HCT116 (cell line): ENCODE measurements around the gene NPNT. TPM values are rescaled to one million over a fixed set of nuclear protein-coding genes. Genes with fewer than 3 reads are reported as not detected.

ENCODE experiments used
- ATAC-seq: fragments of 200-7000 bp; cut with Tn5 transposase; 2 replicates; pipeline ENCODE4 v1.9.1; 2020; ENCODE audit warnings: mild to moderate bottlenecking, moderate library complexity
- BruUV-seq: library from RNA; stranded (reverse); fragments of 400-500 nt; replicated peaks from 2 replicates; lab custom pipeline; 2021; lab: Mats Ljungman, UMichigan
- CTCF ChIA-PET: fragments of 300-600 bp; sonication (Branson Sonifier 250); formaldehyde crosslinking; loops from one replicate; lab custom pipeline; 2021; ENCODE audit warnings: antibody characterized with exemption; lab: Charles Lee
- POLR2A ChIA-PET: fragments of 300-600, 350-600 bp; sonication (Branson Sonifier 250); formaldehyde crosslinking; loops from one replicate; lab custom pipeline; 2021; ENCODE audit warnings: antibody characterized with exemption; lab: Charles Lee
- RAD21 ChIA-PET, 2 experiments: fragments of 300-600 bp; sonication (Branson Sonifier 250); formaldehyde crosslinking; loops; one replicate each; lab custom pipeline; 2023; ENCODE audit warnings: low total read pairs in 2 of 2; ENCODE audit not compliant: uncharacterized antibody in 2 of 2, unreplicated experiment in 2 of 2, low non-redundant PET in 1 of 2; lab: Charles Lee
- DNase-seq: peaks from one replicate; pipeline ENCODE4 v3.0.0-alpha.2; 2010; ENCODE audit warnings: low read depth, low spot score
- H2AFZ ChIP-seq: fragments of 200-600 bp; shearing (Covaris generic), sonication (generic); 2 replicates; pipeline ENCODE4 v1.6.1; 2017; ENCODE audit warnings: low read depth, mixed run types, mixed read lengths, antibody characterized with exemption, low read length; ENCODE audit not compliant: poor library complexity, severe bottlenecking
- H3K27ac ChIP-seq: 2 replicates; pipeline ENCODE4 v1.5.1; 2012; ENCODE audit warnings: low read depth, low read length
- H3K27me3 ChIP-seq: fragments of 200-600 bp; sonication (generic); 2 replicates; pipeline ENCODE4 v1.6.1; 2016; ENCODE audit warnings: mixed run types, low read length, mixed read lengths; ENCODE audit not compliant: insufficient read depth
- H3K36me3 ChIP-seq, 2 experiments: fragments of 200-500 bp in 1 of 2; fragments of 200-600 bp in 1 of 2; sonication (Bioruptor generic) in 1 of 2; sonication (generic) in 1 of 2; 2 replicates each; pipeline versions ENCODE4 v1.5.1 to v1.6.1; 2014 to 2016; ENCODE audit warnings: low read length in 2 of 2, inconsistent platforms in 1 of 2, mixed read lengths in 1 of 2, mixed run types in 1 of 2; ENCODE audit not compliant: insufficient read depth in 2 of 2, control insufficient read depth in 1 of 2
- H3K4me1 ChIP-seq, 2 experiments: fragments of 200-600 bp in 1 of 2; sonication (generic) in 1 of 2; 2 replicates each; pipeline versions ENCODE4 v1.5.1 to v1.6.1; 2012 to 2017; ENCODE audit warnings: low read length in 2 of 2, inconsistent platforms in 1 of 2, mild to moderate bottlenecking in 1 of 2, mixed read lengths in 1 of 2, mixed run types in 1 of 2, moderate library complexity in 1 of 2; ENCODE audit not compliant: insufficient read depth in 2 of 2, control insufficient read depth in 1 of 2
- H3K4me2 ChIP-seq: fragments of 200-600 bp; sonication (generic); 2 replicates; pipeline ENCODE4 v1.6.1; 2017; ENCODE audit warnings: mixed run types, low read length, mixed read lengths
- H3K4me3 ChIP-seq, 2 experiments: fragments of 200-600 bp in 1 of 2; sonication (generic) in 1 of 2; replicated peaks in 1 of 2; 2 replicates each; pipeline ENCODE4 v1.5.1; 2011 to 2016; ENCODE audit warnings: low read length in 2 of 2, control low read depth in 1 of 2, low read depth in 1 of 2, mild to moderate bottlenecking in 1 of 2, mixed read lengths in 1 of 2, mixed run types in 1 of 2
- H3K79me2 ChIP-seq: fragments of 200-600 bp; sonication (generic); 2 replicates; pipeline ENCODE4 v1.6.1; 2017; ENCODE audit warnings: mild to moderate bottlenecking, mixed run types, low read length, moderate library complexity, mixed read lengths; ENCODE audit not compliant: insufficient read depth
- H3K9ac ChIP-seq: fragments of 200-600 bp; sonication (generic); 2 replicates; pipeline ENCODE4 v1.6.1; 2016; ENCODE audit warnings: low read length, mixed read lengths
- H3K9me2 ChIP-seq: fragments of 200-600 bp; sonication (generic), shearing (Covaris generic); 2 replicates; pipeline ENCODE4 v1.6.1; 2017; ENCODE audit warnings: mixed run types, mild to moderate bottlenecking, moderate library complexity; ENCODE audit not compliant: insufficient read depth
- H3K9me3 ChIP-seq, 2 experiments: fragments of 200-500 bp in 1 of 2; fragments of 200-600 bp in 1 of 2; sonication (Bioruptor generic) in 1 of 2; sonication (generic) in 1 of 2; 2 replicates each; pipeline ENCODE4 v1.6.1; 2014 to 2017; ENCODE audit warnings: low read length in 2 of 2, mixed read lengths in 2 of 2, inconsistent platforms in 1 of 2, low read depth in 1 of 2, mild to moderate bottlenecking in 1 of 2, mixed run types in 1 of 2, moderate library complexity in 1 of 2; ENCODE audit not compliant: control insufficient read depth in 1 of 2, insufficient read depth in 1 of 2
- H4K20me1 ChIP-seq: fragments of 200-600 bp; sonication (generic), shearing (Covaris generic); 2 replicates; pipeline ENCODE4 v1.6.1; 2017; ENCODE audit warnings: mixed run types, mild to moderate bottlenecking, moderate library complexity; ENCODE audit not compliant: insufficient read depth
- CBX3 ChIP-seq: IDR thresholded peaks from 2 replicates; pipeline ENCODE4 v1.6.1; 2012; ENCODE audit warnings: low read depth
- EZH2 ChIP-seq: fragments of 200-600 bp; sonication (generic); IDR thresholded peaks from 2 replicates; pipeline ENCODE4 v1.6.1; 2017; ENCODE audit warnings: antibody characterized with exemption, mixed run types
- EZH2phosphoT487 ChIP-seq: fragments of 200-600 bp; IDR thresholded peaks from 2 replicates; pipeline ENCODE4 v1.6.1; 2018; ENCODE audit warnings: antibody characterized with exemption, borderline replicate concordance
- POLR2A ChIP-seq: IDR thresholded peaks from 2 replicates; pipeline ENCODE4 v1.7.0; 2011; ENCODE audit warnings: borderline replicate concordance; ENCODE audit not compliant: insufficient read depth, insufficient read length; ENCODE audit errors: extremely low read depth
- SIN3A ChIP-seq: IDR thresholded peaks from 2 replicates; pipeline ENCODE4 v1.6.1; 2012; ENCODE audit warnings: low read depth
- YY1 ChIP-seq: IDR thresholded peaks from 2 replicates; pipeline ENCODE4 v1.6.1; 2011; ENCODE audit warnings: low read length, low read depth, moderate library complexity, mild to moderate bottlenecking; ENCODE audit not compliant: insufficient replicate concordance; ENCODE audit errors: extremely low read depth
- intact Hi-C: fragments of 100-400 bp; cut with micrococcal nuclease; formaldehyde crosslinking; loops from 2 replicates; pipeline ENCODE4 v1.10.0; 2022
- total RNA-seq: library from RNA; stranded (reverse); gene quantifications from one replicate; pipeline ENCODE4 v1.2.1, GENCODE V29; 2021; ENCODE audit not compliant: unreplicated experiment
- TF ChIP-seq, protein P1 (sequence below): IDR thresholded peaks from 2 replicates; pipeline ENCODE4 v1.6.1; 2012; ENCODE audit warnings: low read depth

The NPNT gene
- total RNA-seq, 1 experiment from 2014 or later, result 15.8 TPM

DNA sequence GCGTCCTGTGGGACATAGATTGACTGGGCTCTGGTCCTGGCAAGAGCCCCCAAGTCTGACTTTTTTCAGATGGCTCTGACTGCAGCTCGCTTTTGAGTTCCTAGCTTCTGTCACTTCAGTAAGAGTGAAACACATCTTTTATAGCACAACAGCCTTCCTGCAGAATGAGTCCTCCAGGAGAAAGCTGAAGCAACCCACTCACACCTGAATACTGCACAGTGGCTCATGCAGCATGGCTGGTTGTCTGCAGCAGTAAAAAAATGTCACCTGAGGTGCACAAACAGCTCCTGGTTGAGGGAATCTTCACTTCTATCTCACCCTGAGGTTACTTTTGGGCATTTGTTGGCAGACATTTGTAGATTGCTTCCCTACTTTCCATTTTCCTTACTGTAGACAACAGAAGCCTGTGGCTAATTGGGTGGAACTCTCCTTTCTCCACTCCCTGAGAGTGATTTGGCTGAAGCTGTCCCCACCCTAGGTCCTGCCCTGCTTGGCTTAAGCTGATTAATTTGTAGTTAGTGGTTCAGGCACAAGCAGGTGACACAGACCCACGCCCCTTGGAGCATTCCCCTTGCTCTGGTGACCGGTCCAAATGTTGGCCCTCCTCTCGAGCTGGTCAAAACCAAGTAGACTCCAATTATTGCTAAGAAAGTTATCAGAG, 99.7 kb downstream of the NPNT start:
- Histone ChIP-seq H3K27me3 (no peaks in the 10 kb centered on the region), H3K9ac (no peak overlapping the region)
- RAD21 ChIA-PET, result no interaction called here
- TF ChIP-seq, protein P1, sequence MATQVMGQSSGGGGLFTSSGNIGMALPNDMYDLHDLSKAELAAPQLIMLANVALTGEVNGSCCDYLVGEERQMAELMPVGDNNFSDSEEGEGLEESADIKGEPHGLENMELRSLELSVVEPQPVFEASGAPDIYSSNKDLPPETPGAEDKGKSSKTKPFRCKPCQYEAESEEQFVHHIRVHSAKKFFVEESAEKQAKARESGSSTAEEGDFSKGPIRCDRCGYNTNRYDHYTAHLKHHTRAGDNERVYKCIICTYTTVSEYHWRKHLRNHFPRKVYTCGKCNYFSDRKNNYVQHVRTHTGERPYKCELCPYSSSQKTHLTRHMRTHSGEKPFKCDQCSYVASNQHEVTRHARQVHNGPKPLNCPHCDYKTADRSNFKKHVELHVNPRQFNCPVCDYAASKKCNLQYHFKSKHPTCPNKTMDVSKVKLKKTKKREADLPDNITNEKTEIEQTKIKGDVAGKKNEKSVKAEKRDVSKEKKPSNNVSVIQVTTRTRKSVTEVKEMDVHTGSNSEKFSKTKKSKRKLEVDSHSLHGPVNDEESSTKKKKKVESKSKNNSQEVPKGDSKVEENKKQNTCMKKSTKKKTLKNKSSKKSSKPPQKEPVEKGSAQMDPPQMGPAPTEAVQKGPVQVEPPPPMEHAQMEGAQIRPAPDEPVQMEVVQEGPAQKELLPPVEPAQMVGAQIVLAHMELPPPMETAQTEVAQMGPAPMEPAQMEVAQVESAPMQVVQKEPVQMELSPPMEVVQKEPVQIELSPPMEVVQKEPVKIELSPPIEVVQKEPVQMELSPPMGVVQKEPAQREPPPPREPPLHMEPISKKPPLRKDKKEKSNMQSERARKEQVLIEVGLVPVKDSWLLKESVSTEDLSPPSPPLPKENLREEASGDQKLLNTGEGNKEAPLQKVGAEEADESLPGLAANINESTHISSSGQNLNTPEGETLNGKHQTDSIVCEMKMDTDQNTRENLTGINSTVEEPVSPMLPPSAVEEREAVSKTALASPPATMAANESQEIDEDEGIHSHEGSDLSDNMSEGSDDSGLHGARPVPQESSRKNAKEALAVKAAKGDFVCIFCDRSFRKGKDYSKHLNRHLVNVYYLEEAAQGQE, result no peak
- TF ChIP-seq EZH2phosphoT487 (no peak), CBX3 (no peak), EZH2 (no peak)
- TF ChIP-seq, all 23 proteins: peak for 0
- no peaks in the 10 kb centered on the region for H3K36me3 ChIP-seq
- H3K79me2 ChIP-seq, result no peaks in the 10 kb centered on the region
- no peaks in the 10 kb centered on the region for H3K9me3 ChIP-seq
- H3K9me2 ChIP-seq, result no peaks in the 10 kb centered on the region
- no peak overlapping the region for H2AFZ ChIP-seq
- intact Hi-C loops, result no loop called here
- POLR2A ChIA-PET, result no interaction called here
- no peak overlapping the region for H3K4me2 ChIP-seq
- ATAC-seq, result no peak
- no peak for DNase-seq
- CTCF ChIA-PET, result no interaction called here
- no peak overlapping the region for H3K4me3 ChIP-seq
- no peak overlapping the region for H3K27ac ChIP-seq
- no peaks in the 10 kb centered on the region for H4K20me1 ChIP-seq
- peaks cover 2 to 15% of the 10 kb centered on the region in 2 experiments; a peak in 2 of 4 replicates for H3K4me1 ChIP-seq
- BruUV-seq, result no TSS peak

- Histone ChIP-seq H3K4me2 (no peak overlapping the region), H3K9me3 (no peaks in the 10 kb centered on the region), H3K9me2 (no peaks in the 10 kb centered on the region), H4K20me1 (no peaks in the 10 kb centered on the region), H3K27ac (no peak overlapping the region), H2AFZ (no peak overlapping the region), H3K4me1 (no peaks in the 10 kb centered on the region), H3K27me3 (no peaks in the 10 kb centered on the region), H3K36me3 (no peaks in the 10 kb centered on the region), H3K79me2 (no peaks in the 10 kb centered on the region), H3K4me3 (no peak overlapping the region), H3K9ac (no peak overlapping the region)
- intact Hi-C loops, result no loop called here
- TF ChIP-seq POLR2A (no peak), SIN3A (no peak), YY1 (no peak)
- BruUV-seq, result no TSS peak
- RAD21 ChIA-PET, result no interaction called here
- ATAC-seq (no peak), DNase-seq (no peak)
- CTCF ChIA-PET, result no interaction called here
- POLR2A ChIA-PET, result no interaction called here
Observed at GRCh38 chr4:105996845-105997244, 101.6 kb downstream of the NPNT start.
